GM12891 (cell line): ENCODE measurements around the gene VAV2.
"Not testable (repeated sequence)": the region's sequence is repeated elsewhere in the genome, so short reads cannot be mapped to it uniquely, and the experiment has no call there.

Experiments
- DNase-seq: peaks from one replicate; pipeline ENCODE4 v3.0.0; 2011; ENCODE audit warnings: low spot score; ENCODE audit not compliant: insufficient read length
- FAIRE-seq: peaks from 2 replicates; lab custom pipeline; 2011; peaks lifted over from hg19 to GRCh38; lab: Jason Lieb, UNC
- PAX5 ChIP-seq: IDR thresholded peaks from 2 replicates; pipeline ENCODE4 v1.6.1; 2011; ENCODE audit warnings: low read length, moderate library complexity, mild to moderate bottlenecking; ENCODE audit not compliant: insufficient read depth, severe bottlenecking
- POLR2A ChIP-seq: IDR thresholded peaks from 2 replicates; pipeline ENCODE4 v1.6.1; 2011; ENCODE audit warnings: low read depth, low read length, control low read depth
- POLR2AphosphoS5 ChIP-seq: IDR thresholded peaks from 2 replicates; pipeline ENCODE4 v1.6.1; 2011; ENCODE audit warnings: low read depth, low read length, control low read depth
- POU2F2 ChIP-seq: IDR thresholded peaks from 2 replicates; pipeline ENCODE4 v1.6.1; 2011; ENCODE audit warnings: low read depth, mild to moderate bottlenecking, control low read depth, low read length, moderate library complexity
- SPI1 ChIP-seq: IDR thresholded peaks from 2 replicates; pipeline ENCODE4 v1.6.1; 2011; ENCODE audit warnings: low read depth, low read length, control low read depth
- TAF1 ChIP-seq: IDR thresholded peaks from 2 replicates; pipeline ENCODE4 v1.6.1; 2011; ENCODE audit warnings: low read depth, low read length, control low read depth

Gene VAV2

DNA sequence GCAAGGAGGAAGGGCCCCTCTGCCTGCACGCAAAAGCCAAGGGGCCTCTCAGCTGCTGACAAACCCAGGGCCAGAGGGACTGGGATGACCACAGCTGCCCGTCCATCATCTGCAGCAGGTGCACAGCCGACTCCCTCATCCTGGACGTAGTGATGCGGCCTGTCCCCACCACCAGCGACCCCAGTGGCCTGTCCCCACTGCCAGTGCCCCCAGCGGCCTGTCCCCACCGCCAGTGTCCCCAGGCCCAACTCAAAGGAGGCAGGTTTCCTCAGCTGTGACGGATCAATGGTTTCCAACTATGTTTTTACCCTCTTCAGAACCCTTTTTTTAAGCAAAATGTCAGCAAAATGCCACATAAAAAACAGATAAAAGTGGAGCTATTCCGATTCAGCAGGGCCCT, 62.5 kb downstream of the VAV2 start:
- TF ChIP-seq POLR2AphosphoS5, result no peak
- no peak for TF ChIP-seq TAF1
- TF ChIP-seq SPI1, result no peak
- TF ChIP-seq PAX5, result no peak
- TF ChIP-seq POLR2A, result no peak
- TF ChIP-seq POU2F2, result no peak
- DNase-seq, result no peak
- no peak for FAIRE-seq

DNA sequence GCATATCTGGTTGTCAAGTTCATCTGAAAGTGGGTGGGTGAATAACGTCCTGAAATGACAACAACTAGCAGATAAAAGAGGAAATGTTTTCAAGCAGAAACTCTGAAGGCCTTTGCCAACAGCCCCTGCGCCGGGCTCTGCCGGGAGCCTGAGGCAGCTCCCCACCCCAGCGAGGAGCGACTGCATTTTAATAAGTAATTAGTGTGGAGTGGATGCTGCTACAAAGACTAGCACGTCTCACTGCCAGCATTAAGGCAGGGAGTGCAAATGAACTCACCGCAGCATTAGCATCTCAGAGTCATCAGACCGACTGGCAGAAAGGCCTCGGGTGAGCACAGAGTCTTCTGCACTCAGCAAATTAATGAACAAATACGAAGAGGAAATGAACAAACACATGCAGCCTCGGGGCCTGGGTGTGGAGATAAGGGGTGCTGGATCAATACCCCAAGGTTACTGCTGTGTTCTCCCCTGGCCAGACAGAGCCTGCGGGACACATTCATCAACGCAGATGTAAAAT, 63.8 kb downstream of the VAV2 start:
- TF ChIP-seq SPI1 (peak; percentile 20; the same call in 1 of the 2 replicates), POLR2A (no peak)
- DNase-seq, result no peak
- no peak for FAIRE-seq

DNA sequence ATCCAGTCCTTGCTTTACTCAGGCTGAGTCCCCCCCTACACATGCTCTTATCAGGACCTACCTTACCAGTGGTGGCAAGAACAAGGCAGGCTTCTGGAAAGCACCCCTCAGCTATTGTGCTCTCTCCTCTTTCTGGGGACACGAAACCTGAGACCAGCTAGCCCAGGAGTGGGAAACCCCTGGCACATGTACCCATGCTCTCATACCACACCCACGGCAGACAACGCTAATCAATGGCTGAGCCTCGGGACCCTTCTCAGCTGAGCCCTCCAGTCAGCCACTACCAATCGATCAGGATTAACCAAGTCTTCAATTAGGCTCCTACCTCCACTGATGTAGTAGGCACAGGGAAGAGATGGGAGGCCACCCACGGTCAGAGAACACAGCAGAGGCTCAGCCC, 65.1 kb downstream of the VAV2 start:
- no peak for TF ChIP-seq SPI1
- TF ChIP-seq POLR2AphosphoS5, result no peak
- no peak for TF ChIP-seq POU2F2
- no peak for TF ChIP-seq PAX5
- TF ChIP-seq POLR2A, result no peak
- TF ChIP-seq TAF1, result no peak
- FAIRE-seq (peak; percentile 65), DNase-seq (no peak)

DNA sequence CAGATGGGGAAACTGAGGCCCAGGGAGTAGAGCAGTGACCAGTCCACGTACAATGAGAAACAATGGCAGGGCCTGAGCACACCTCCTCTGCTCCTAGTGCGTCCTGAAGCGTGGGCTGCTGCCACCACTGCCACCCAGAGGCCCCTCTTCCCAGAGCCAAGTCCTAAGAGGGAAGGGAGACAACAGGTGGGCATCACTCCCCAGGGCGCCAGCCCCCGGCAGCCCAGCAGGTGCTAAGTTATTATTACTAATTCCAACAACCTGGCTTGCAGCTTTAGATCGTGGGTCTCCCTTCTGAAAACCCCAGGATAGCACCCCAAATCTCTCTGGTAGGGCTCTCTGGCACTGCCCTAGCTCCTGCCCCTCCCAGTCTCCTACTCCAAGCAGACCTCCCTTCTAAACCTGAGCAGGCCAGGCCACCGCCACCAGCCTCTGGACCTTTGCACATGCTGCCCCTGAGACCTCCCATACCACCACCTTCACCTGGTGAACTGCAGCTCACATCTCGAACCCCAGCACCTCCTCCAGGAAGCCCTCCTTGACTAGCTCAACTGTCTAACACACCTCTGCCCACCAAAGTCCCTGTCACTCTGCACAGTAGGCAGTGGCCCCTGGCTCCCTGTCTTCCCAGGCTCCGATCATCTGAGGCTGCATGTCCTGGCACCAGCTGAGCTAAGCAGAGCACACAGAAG, 65.8 kb downstream of the VAV2 start:
- DNase-seq (no peak), FAIRE-seq (no peak)
- no peak for TF ChIP-seq POLR2A
- no peak for TF ChIP-seq PAX5
- TF ChIP-seq SPI1, result no peak
- no peak for TF ChIP-seq POLR2AphosphoS5
- TF ChIP-seq POU2F2, result no peak
- TF ChIP-seq TAF1, result no peak

DNA sequence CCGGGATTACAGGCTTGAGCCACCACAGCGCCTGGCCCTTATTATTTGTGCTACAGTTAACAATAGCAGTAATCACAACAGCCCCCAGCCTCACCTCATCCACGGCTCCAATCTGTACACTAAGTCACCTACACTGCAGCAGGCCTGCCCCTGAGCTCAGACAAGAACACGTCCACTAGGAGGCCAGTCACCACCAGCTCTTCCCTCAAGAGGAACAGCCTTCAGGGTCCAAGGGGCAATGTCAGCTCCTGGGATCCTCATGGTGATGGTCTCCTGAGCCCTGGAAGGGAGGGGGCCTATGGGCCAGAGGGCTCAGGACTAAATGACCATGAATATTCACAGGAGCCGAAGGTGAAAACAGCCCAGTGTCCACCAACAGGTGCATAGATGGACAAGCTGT, 67.7 kb downstream of the VAV2 start:
- no peak for TF ChIP-seq POLR2AphosphoS5
- TF ChIP-seq PAX5, result no peak
- TF ChIP-seq TAF1, result no peak
- no peak for TF ChIP-seq POU2F2
- TF ChIP-seq POLR2A, result no peak
- TF ChIP-seq SPI1, result no peak
- FAIRE-seq (no peak), DNase-seq (no peak)

DNA sequence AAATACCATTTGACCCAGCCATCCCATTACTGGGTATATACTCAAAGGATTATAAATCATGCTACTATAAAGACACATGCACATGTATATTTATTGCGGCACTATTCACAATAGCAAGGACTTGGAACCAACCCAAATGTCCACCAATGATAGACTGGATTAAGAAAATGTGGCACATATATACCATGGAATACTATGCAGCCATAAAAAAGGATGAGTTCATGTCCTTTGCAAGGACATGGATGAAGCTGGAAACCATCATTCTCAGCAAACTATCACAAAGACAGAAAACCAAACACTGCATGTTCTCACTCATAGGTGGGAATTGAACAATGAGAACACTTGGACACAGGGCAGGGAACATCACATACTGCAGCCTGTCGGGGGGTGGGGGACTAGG, 68.5 kb downstream of the VAV2 start:
- FAIRE-seq, DNase-seq: not testable (repeated sequence)

DNA sequence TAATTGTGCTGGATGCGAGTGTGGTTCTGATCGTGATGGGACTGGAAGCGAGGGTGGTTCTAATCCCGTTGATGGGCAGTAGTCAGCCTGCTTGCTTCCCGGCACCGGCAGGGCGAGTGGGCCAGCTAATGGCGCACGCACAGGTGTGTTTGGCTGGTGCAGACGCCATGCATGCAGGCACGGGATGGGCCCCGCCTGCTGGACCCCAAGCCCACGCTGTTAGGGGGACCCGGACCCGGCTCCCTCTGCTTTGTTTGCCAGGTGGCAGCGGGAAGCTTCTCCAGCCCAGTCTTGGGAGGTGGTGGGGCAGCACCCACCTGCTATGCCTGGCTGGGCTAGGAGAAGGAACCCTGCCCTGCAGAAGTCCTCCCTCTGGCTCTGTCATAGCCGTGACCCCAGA, 70.3 kb downstream of the VAV2 start:
- no peak for DNase-seq
- TF ChIP-seq PAX5 (no peak), TAF1 (no peak), SPI1 (no peak), POLR2A (no peak), POU2F2 (no peak), POLR2AphosphoS5 (no peak)
- no peak for FAIRE-seq

DNA sequence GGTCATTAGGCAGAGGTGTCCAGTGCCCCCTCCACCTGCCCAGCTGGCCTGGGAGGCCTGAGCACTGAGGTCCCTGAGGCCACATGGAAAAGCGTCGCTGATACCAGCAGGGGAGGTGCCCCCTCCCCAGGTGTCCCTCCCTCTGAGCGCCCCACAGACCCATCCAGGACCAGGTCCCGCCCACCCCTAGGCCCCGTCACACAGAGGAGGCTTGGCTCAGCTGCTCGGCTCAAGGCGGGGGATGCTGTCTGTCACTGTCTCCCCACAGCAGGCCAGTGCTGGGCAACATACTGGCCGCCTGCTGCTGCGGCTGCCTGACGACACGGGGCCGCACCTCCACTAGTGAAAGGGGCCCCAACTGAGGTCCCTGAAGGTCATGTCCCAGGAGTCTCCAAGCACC, 71.7 kb downstream of the VAV2 start:
- DNase-seq, result no peak

DNA sequence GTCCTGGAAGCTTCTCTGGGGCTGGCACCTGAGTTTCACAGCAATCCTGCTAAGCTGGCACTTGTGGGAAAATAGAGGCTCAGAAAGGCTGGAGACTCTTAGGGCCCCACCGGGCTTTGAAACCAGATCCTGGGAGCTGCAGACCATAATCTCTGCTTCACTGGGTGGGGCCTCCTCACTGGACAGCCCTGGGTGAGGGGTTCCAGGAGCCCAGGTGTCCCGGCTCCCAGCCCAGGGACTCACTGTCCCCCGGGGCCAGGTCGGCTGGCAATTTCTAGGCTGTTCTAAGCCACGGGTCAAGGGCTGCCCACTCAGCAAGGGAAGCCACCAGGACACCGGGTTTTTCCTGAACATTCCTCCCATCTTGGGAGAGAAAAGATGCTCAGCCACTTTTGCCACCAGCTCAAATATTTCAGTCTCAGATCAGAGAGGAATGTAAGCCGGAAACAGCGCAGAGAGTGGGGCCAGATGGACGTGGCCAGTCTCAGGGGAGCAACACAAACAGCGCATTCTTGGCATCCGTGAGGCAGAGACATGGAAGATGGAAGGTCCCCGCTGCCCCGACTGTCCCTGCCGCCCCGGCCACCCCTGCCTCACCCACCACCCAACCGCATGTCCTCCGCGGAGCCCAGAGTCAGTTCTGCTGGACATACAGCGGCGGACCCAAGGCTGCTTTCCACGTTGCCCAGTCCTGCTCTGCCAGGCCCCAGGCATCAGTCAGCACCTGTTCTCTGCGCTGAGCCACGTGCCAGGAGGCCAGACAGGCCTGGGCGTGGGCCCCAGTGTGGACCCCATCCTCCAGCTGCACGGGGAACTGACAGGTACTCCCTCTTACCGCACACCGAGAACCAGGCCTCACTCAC, 72.6 kb downstream of the VAV2 start:
- no peak for DNase-seq
- FAIRE-seq, result no peak
- no peak for TF ChIP-seq PAX5
- no peak for TF ChIP-seq SPI1
- no peak for TF ChIP-seq TAF1
- TF ChIP-seq POLR2AphosphoS5, result no peak
- no peak for TF ChIP-seq POU2F2
- no peak for TF ChIP-seq POLR2A

More for the DNA sequence above, 71.7 kb downstream of the VAV2 start:
- TF ChIP-seq POLR2A, result no peak
- TF ChIP-seq POU2F2, result no peak
- TF ChIP-seq POLR2AphosphoS5, result no peak
- TF ChIP-seq PAX5, result no peak
- no peak for TF ChIP-seq TAF1
- no peak for TF ChIP-seq SPI1
- FAIRE-seq, result no peak

DNA sequence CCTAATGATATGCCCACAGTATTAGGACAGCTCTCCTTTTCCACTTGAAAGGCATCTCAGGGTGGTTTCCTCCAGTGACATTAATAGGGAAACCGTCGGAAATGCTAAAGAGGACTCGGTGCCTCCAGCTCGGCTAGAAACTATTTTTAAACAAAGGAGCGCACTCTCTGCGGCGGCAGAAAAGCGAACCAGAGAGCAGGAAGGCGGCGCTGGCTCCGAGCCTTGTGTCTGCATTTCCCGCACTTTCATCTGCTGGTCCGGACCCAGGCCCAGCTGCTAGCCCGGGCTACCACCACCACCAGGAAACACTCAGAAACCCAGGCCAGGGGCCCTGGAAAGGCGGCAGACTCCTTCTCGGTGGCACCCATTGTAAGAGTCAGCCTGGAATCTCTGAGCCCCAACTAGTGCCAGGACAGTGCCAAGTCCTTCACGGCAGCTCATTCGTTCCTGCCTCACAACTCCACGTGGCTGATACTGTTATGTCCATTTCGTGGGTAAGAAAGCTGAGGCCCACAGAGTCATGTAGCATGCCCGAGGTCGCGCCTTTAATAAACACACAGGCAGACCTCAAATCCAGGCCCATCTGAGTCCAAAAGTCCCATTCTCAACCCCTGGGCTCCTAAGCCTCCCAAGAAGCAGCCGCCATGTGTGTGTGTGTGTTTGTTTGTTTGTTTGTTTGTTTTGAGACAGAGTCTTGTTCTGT, 73.9 kb downstream of the VAV2 start:
- FAIRE-seq (no peak), DNase-seq (no peak)
- TF ChIP-seq PAX5, result no peak
- no peak for TF ChIP-seq POLR2AphosphoS5
- TF ChIP-seq TAF1, result no peak
- TF ChIP-seq POLR2A, result no peak

DNA sequence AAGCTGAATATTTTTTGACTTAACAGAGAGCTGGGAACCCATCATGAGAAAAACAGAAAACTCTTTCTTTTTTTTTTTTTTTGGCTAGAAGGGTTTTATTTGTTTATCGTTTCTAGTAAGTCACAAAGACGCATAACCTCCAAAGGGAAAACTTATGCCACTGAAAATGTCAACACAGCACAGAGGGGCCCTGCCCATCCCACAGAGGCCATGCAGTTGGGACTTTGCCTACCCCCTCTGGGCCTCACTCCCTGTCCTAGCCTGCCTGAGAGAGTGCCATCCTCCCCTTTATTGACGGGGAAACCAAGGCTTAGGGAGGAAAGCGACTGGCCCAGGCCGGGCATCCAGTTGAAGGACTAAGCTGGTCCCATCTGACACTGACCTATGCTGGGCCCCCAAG, 74.7 kb downstream of the VAV2 start:
- TF ChIP-seq POLR2A (no peak), PAX5 (no peak), SPI1 (no peak), TAF1 (no peak), POU2F2 (no peak), POLR2AphosphoS5 (no peak)
- FAIRE-seq, result no peak

More for the DNA sequence above, 74.7 kb downstream of the VAV2 start:
- no peak for DNase-seq
